Stomach (tissue), 4 donors: Measurements from ENCODE around the gene IGSF6.

Experiments
- CTCF ChIP-seq, 7 experiments: fragments of 450-650 bp in 4 of 7; fragments of 200-600 bp in 3 of 7; sonication (generic) in 3 of 7; IDR thresholded peaks; one replicate each; pipeline ENCODE4 v1.5.1; 2016 to 2019; ENCODE audit warnings: antibody characterized with exemption in 7 of 7, control low read depth in 2 of 7, mild to moderate bottlenecking in 1 of 7
- POLR2A ChIP-seq, 4 donors: fragments of 450-650 bp; IDR thresholded peaks; one replicate each; pipeline ENCODE4 v1.6.1; 2016; ENCODE audit warnings: antibody characterized with exemption in 4 of 4, control low read depth in 2 of 4, mild to moderate bottlenecking in 1 of 4, moderate library complexity in 1 of 4
- POLR2AphosphoS5 ChIP-seq, 3 donors: sonication (generic); formaldehyde crosslinking; IDR thresholded peaks; one replicate each; pipeline ENCODE4 v1.6.1; 2016; ENCODE audit warnings: antibody characterized with exemption in 3 of 3

- TF ChIP-seq CTCF (IDR thresholded peaks at IDR 0.05) (no peak), POLR2A (IDR thresholded peaks at IDR 0.05) (no peak), POLR2AphosphoS5 (IDR thresholded peaks at IDR 0.05) (no peak)
Observed at GRCh38 chr16:21642861-21643260, 9.5 kb downstream of the IGSF6 start.
